GM12892 (cell line): ENCODE measurements around the gene PTPDC1.
"Not testable (repeated sequence)": the region's sequence is repeated elsewhere in the genome, so short reads cannot be mapped to it uniquely, and the experiment has no call there.

ENCODE experiments used
- DNase-seq: peaks from one replicate; pipeline ENCODE4 v3.0.0; 2011; ENCODE audit not compliant: insufficient read length
- FAIRE-seq: peaks from 2 replicates; lab custom pipeline; 2011; peaks lifted over from hg19 to GRCh38; lab: Jason Lieb, UNC
- POLR2A ChIP-seq: IDR thresholded peaks from 2 replicates; pipeline ENCODE4 v1.6.1; 2011; ENCODE audit warnings: low read depth, low read length, control low read depth
- POLR2AphosphoS5 ChIP-seq: IDR thresholded peaks from 2 replicates; pipeline ENCODE4 v1.6.1; 2011; ENCODE audit warnings: low read depth, low read length, control low read depth
- TAF1 ChIP-seq: IDR thresholded peaks from 2 replicates; pipeline ENCODE4 v1.6.1; 2011; ENCODE audit warnings: low read depth, mild to moderate bottlenecking, control low read depth, low read length, borderline replicate concordance

The PTPDC1 gene

DNA sequence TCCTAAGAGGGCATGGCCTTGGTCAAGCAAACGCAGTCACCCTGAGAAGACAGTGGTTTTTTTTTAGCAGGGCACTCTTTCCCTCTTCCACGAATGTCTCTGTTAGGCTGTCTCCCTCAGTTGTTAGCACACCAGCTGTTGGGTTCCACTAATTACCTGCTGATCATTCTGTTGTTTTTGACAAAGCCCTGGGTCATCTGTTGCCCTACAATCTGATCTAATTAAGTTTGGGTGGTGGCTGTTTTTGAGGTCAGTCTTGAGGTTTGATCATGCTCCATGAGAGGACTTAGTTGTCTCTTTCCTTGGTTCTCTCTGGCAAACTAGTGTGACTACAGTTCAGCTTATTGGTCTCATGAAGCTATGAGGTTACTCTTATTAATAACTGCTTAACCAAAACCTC, 5.0 kb upstream of the PTPDC1 start:
- no peak for DNase-seq
- TF ChIP-seq TAF1 (no peak), POLR2AphosphoS5 (no peak), POLR2A (no peak)
- no peak for FAIRE-seq

DNA sequence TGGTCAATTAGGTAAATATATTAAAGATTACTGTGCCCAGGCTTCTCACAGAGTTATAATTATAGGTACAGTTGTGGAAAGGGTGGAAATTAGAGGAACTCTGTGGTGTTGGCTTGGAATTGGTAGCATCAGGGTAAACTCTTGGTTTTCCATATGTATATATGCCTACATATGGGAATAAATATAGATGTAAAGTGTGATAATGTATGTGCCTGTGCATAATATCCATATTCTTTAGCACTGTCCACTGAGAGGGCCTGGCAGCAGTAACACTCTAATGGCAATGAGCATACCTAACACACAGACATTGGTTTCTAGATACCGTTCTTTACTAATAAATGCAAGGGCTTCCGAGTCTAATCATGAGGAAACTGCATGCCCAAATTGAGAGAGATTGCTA, 4.0 kb upstream of the PTPDC1 start:
- no peak for TF ChIP-seq POLR2A
- TF ChIP-seq TAF1 = no peak
- no peak for TF ChIP-seq POLR2AphosphoS5

DNA sequence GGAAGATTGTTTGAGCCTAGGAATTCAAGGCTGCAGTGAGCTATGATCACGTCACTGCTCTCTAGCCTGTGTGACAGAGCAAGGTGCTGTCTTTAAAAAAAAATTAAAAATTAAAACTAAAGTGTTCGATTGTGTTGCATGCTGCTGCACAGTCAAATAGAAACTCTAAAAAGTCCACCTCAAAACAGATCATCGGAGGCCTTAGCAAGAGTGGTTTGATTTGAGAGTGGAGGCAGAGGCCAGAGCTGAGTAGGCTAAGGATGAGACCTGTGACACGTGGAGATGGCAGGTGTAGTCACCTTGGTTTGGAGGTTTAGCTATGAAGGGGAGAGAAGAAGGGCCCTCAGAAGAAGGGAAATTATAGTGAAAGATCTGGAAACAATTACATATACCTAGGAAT, 2.8 kb upstream of the PTPDC1 start:
- FAIRE-seq = no peak
- TF ChIP-seq TAF1 = no peak
- TF ChIP-seq POLR2AphosphoS5 = no peak
- no peak for TF ChIP-seq POLR2A
- DNase-seq = no peak

More for the DNA sequence above, 4.0 kb upstream of the PTPDC1 start:
- DNase-seq (no peak), FAIRE-seq (no peak)

DNA sequence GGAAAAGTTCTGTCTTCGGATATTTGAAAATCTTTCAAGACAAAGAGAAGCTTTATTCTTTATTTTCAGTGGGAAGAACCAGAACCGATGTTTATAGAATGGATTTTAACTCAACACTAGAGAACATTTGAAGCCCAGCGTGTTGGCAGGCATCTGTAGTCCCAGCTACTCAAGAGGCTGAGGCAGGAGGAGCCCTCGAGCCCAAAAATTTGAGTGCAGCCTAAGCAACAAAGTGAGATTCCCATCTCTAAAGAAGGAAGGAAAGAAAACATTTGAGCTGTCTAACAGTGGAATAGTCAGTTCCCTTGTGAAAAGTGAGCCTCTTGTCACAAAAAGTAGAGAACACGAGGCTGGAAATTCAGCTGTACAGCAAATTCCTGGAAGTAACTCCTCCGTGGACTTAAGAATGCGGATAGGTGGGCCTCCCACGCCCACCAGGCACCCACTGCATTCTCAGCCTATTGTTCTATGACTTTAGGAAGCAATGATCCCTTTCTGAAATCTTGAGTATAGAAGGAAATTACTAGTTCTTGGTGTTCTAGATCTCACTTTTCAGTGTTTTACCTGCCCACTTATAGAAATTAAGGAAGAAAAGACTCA, 2.3 kb upstream of the PTPDC1 start:
- DNase-seq (no peak), FAIRE-seq (no peak)
- no peak for TF ChIP-seq POLR2AphosphoS5
- TF ChIP-seq TAF1 = no peak
- TF ChIP-seq POLR2A = no peak

DNA sequence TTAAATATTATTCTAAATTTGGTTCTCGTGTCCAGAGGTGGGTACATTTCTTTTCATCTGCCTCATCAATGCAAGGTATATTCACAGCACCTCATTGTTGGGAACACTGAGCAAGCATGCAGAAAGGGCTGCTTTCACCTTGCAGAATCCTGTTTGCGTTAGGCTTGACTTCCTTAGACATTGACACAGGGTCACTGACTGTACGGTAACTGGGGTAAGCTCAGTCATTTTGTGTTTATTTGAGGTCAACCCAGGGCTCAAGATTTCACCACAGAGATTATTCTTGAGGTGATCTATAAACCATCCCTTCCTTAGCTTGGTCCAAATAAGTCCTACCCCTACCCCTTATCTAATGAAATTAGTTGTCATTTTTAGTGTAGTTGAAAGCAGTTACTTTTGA, 1.7 kb upstream of the PTPDC1 start:
- no peak for DNase-seq
- TF ChIP-seq POLR2AphosphoS5 = no peak
- no peak for TF ChIP-seq POLR2A
- TF ChIP-seq TAF1 = no peak
- FAIRE-seq = no peak

DNA sequence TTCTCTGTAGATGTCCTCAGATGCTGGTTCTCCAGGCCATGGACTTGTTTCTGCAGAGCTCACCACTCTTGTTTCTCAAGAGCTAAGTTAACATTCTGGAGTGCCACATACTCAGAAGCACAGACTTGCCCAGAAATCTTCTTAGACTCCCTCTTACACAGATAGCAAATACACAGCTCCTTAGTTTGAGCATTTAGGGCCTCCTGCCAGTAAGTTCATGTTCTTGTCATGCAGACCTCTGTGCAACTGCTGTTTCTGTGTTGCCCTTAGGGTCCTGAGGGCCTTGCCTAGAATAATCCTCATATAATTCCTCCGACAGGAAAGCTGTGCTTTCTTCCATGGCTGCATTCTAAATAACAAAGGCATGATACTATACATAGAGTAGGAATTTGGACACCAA, 1.3 kb upstream of the PTPDC1 start:
- DNase-seq = no peak
- TF ChIP-seq TAF1 (no peak), POLR2A (no peak), POLR2AphosphoS5 (no peak)
- no peak for FAIRE-seq

DNA sequence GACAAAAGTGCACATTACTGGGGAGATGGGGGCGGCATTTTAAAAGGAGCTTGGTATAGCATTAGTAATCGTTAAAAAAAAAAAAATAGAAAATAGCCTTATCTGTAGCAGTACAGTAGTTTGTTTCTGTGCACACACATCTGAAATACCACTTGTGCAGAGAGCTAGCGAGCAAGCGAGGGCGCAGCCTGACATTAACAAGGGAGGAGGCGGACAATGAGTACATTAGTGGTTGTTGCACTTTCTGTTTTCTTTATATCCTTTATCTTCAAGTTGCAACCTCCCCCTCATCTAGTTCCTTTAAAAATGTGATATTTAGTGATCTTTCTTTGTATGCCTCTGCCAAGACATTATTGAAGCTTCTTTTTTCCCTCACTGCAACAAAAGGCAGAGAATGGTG, 880 bp upstream of the PTPDC1 start:
- no peak for DNase-seq
- TF ChIP-seq TAF1 (no peak), POLR2A (no peak), POLR2AphosphoS5 (no peak)
- no peak for FAIRE-seq

DNA sequence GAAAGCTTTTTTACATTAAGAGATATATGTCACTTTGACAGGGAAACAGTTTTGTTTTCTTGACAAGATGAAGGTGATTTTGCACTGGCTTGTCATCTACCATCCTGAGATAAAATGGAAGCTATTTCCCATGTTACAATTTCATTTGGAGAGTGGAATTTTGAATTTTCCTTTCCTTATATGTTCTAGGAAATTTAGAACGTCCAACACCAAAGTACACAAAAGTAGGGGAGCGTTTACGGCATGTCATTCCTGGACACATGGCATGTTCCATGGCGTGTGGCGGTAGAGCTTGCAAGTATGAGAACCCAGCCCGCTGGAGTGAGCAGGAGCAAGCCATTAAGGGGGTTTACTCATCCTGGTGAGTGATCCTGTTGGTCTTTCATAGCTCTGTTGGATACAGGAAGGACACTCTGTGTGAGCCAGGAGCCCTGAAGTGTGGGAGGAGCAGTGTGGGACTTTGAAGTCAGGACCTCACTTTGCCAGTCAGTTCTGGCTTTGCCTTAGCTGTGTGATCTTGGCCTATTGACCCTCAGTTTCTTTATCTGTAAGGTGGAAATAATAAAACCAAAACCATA, 887 bp downstream of the PTPDC1 start:
- FAIRE-seq (no peak), DNase-seq (no peak)
- no peak for TF ChIP-seq POLR2A
- TF ChIP-seq POLR2AphosphoS5 = no peak
- TF ChIP-seq TAF1 = no peak

DNA sequence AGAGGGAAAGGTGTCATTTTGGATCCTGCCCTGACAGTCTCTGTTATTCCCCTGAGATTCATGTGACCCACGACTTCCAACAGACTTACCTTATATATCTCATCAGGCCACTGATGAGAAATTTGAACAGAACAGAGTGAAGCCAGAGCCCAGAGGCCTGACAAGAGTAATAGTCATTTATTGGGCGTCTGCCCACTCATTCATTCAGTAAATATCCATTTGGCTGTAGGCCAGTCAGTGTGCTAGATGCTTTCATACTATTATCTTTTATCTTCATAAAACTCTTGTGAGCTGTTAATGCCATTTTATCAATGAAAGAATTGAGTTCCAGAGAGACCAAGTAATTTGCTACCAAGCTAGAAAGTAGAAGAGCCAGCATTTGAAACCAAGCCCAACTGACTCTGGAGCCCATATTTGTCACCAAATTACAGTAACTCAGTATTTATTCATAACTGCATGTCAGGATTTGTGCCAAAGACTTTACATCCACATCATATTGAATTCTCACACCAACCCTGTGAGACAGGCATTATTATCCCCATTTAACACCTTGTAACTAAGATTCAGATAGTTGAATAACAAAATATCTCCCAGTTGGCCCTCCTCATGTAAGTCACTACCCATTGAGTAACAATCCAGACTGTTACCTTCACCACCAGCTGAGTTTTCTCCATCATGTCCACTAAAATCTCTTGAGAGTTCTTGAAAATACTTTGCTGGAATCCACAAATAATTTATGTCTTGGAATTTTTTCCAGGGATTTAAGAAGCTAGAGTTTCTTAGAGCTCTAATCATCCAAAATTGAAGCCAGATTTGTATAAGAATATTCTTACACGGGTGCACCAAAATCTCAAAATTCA, 2.5 kb downstream of the PTPDC1 start:
- no peak for DNase-seq
- no peak for FAIRE-seq
- TF ChIP-seq POLR2AphosphoS5 = no peak
- TF ChIP-seq TAF1 = no peak
- TF ChIP-seq POLR2A = no peak

DNA sequence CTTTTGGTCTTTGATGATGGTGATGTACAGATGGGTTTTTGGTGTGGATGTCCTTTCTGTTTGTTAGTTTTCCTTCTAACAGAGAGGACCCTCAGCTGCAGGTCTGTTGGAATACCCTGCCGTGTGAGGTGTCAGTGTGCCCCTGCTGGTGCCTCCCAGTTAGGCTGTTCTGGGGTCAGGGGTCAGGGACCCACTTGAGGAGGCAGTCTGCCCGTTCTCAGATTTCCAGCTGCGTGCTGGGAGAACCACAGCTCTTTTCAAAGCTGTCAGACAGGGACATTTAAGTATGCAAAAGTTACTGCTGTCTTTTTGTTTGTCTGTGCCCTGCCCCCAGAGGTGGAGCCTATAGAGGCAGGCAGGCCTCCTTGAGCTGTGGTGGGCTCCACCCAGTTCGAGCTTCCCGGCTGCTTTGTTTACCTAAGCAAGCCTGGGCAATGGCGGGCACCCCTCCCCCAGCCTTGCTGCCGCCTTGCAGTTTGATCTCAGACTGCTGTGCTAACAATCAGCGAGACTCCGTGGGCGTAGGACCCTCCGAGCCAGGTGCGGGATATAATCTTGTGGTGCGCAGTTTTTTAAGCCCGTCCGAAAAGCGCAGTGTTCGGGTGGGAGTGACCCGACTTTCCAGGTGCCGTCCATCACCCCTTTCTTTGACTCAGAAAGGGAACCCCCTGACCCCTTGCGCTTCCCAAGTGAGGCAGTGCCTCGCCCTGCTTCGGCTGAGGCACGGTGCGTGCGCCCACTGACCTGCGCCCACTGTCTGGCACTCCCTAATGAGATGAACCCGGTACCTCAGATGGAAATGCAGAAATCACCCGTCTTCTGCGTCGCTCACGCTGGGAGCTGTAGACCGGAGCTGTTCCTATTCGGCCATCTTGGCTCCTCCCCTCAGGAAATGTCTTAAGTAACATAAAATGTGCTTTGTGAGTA, 10.2 kb downstream of the PTPDC1 start:
- FAIRE-seq, DNase-seq: not testable (repeated sequence)

DNA sequence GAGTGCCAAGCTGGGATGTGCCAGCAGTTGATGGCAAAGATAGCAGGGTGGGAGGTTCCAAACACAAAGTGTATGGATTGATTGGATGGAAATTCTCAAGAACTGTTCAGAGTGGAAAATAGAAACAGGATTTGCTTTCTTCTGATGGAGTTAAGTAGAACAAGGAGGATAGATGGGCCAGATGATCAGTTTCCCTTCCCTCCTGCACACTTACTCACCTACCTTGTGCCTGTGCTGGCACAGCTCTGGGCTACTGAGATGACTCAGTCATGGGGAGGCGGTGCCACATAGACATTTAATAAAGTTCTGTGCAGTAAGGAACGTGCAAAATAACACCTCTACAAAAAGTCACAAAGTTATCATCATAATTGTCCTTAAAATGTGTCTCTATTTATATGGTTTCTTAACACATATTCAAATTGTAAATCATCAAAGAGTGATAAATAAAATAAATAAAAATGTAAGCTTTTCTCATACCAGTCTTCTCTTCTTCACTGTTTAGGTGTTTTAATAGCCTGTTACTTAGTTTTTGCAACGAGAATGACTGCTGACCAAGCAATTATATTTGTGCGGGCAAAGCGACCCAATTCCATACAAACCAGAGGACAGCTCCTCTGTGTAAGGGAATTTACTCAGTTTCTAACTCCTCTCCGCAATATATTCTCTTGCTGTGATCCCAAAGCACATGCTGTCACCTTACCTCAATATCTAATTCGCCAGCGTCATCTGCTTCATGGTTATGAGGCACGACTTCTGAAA, 12.7 kb downstream of the PTPDC1 start:
- FAIRE-seq (no peak), DNase-seq (no peak)
- no peak for TF ChIP-seq POLR2A
- TF ChIP-seq TAF1 = no peak
- TF ChIP-seq POLR2AphosphoS5 = no peak
